ENCODE measurements around the gene GPR62.

The GPR62 gene

GRCh38 chr3:51962854-51963530 is 7.8 kb downstream of the GPR62 start:
- POLR2A ChIA-PET = no interaction called here
- H3K4me1 ChIP-seq (ENCODE audit: control extremely low read depth in 1 of 4, control insufficient read depth in 4 of 4, insufficient read depth in 4 of 4, low read length in 3 of 4) = peaks cover 0 to 12% (median 8%) of the 10 kb centered on the region in 4 experiments
- no peak overlapping the region for H3K27ac ChIP-seq (ENCODE audit: insufficient read depth in 1 of 2, low read depth in 1 of 2, low read length in 2 of 2, poor library complexity in 1 of 2, severe bottlenecking in 2 of 2)
- WGBS (ENCODE audit: insufficient coverage) = 94% methylated on average over 6 of the region's 6 CpGs
- H3K9me3 ChIP-seq (ENCODE audit: control extremely low read depth in 1 of 5, control insufficient read depth in 4 of 5, insufficient read depth in 2 of 5, low read depth in 1 of 5, low read length in 4 of 5) = no peaks in the 10 kb centered on the region
- no peak overlapping the region for H3K4me3 ChIP-seq (ENCODE audit: control insufficient read depth in 1 of 7, extremely low read depth in 1 of 7, insufficient read depth in 4 of 7, low read depth in 2 of 7, low read length in 6 of 7)
- no peak for DNase-seq
- peaks cover 0 to 24% (median 0%) of the 10 kb centered on the region in 5 experiments for H3K27me3 ChIP-seq (replicated peaks in 2 of 5; ENCODE audit: control insufficient read depth in 4 of 5, insufficient read depth in 5 of 5, low read length in 4 of 5)
- no peaks in the 10 kb centered on the region for H3K36me3 ChIP-seq (ENCODE audit: control insufficient read depth in 4 of 4, insufficient read depth in 4 of 4, low read length in 3 of 4)
- CTCF ChIA-PET = interaction anchor here (0.7 to 7.2 kb wide), 5 partner anchors 9 to 20 kb away, joined by 3 to 76 read pairs (median 4); partner anchors contain the start of genes ABHD14A and ABHD14B

GRCh38 chr3:51963951-51964451 is 8.8 kb downstream of the GPR62 start:
- 86% methylated on average over 8 of the region's 12 CpGs for WGBS (ENCODE audit: insufficient coverage)
- no peak for DNase-seq
- POLR2A ChIA-PET = no interaction called here
- Histone ChIP-seq H3K4me1 (ENCODE audit: control extremely low read depth in 1 of 4, control insufficient read depth in 4 of 4, insufficient read depth in 4 of 4, low read length in 3 of 4) (peaks cover 0 to 17% (median 16%) of the 10 kb centered on the region in 4 experiments), H3K36me3 (ENCODE audit: control insufficient read depth in 4 of 4, insufficient read depth in 4 of 4, low read length in 3 of 4) (no peaks in the 10 kb centered on the region), H3K9me3 (ENCODE audit: control extremely low read depth in 1 of 5, control insufficient read depth in 4 of 5, insufficient read depth in 2 of 5, low read depth in 1 of 5, low read length in 4 of 5) (no peaks in the 10 kb centered on the region), H3K27ac (ENCODE audit: insufficient read depth in 1 of 2, low read depth in 1 of 2, low read length in 2 of 2, poor library complexity in 1 of 2, severe bottlenecking in 2 of 2) (no peak overlapping the region), H3K4me3 (ENCODE audit: control insufficient read depth in 1 of 7, extremely low read depth in 1 of 7, insufficient read depth in 4 of 7, low read depth in 2 of 7, low read length in 6 of 7) (no peak overlapping the region), H3K27me3 (replicated peaks in 2 of 5; ENCODE audit: control insufficient read depth in 4 of 5, insufficient read depth in 5 of 5, low read length in 4 of 5) (peaks cover 0 to 24% (median 0%) of the 10 kb centered on the region in 5 experiments)
- CTCF ChIA-PET = interaction anchor here (1.0 to 1.4 kb wide), 2 partner anchors 19 to 21 kb away, joined by 3 to 4 read pairs; no protein-coding TSS in a partner anchor

GRCh38 chr3:51964521-51964920 is 9.3 kb downstream of the GPR62 start:
- H3K9me3 ChIP-seq (ENCODE audit: control extremely low read depth in 1 of 5, control insufficient read depth in 4 of 5, insufficient read depth in 2 of 5, low read depth in 1 of 5, low read length in 4 of 5) = no peaks in the 10 kb centered on the region
- no CpG with 5 or more reads among the region's 4 CpGs for WGBS (ENCODE audit: insufficient coverage)
- H3K27me3 ChIP-seq (replicated peaks in 2 of 5; ENCODE audit: control insufficient read depth in 4 of 5, insufficient read depth in 5 of 5, low read length in 4 of 5) = peaks cover 0 to 23% (median 0%) of the 10 kb centered on the region in 5 experiments
- H3K36me3 ChIP-seq (ENCODE audit: control insufficient read depth in 4 of 4, insufficient read depth in 4 of 4, low read length in 3 of 4) = no peaks in the 10 kb centered on the region
- no peak overlapping the region for H3K27ac ChIP-seq (ENCODE audit: insufficient read depth in 1 of 2, low read depth in 1 of 2, low read length in 2 of 2, poor library complexity in 1 of 2, severe bottlenecking in 2 of 2)
- no peak overlapping the region for H3K4me3 ChIP-seq (ENCODE audit: control insufficient read depth in 1 of 7, extremely low read depth in 1 of 7, insufficient read depth in 4 of 7, low read depth in 2 of 7, low read length in 6 of 7)
- DNase-seq = no peak
- CTCF ChIA-PET = interaction anchor here (1.0 to 1.5 kb wide), 3 partner anchors 9 to 20 kb away, joined by 3 to 4 read pairs (median 4); partner anchors contain the start of gene ABHD14B
- POLR2A ChIA-PET = no interaction called here
- H3K4me1 ChIP-seq (ENCODE audit: control extremely low read depth in 1 of 4, control insufficient read depth in 4 of 4, insufficient read depth in 4 of 4, low read length in 3 of 4) = peaks cover 0 to 17% (median 17%) of the 10 kb centered on the region in 4 experiments

GRCh38 chr3:51966016-51966415 is 10.8 kb downstream of the GPR62 start:
- H3K27ac ChIP-seq (ENCODE audit: insufficient read depth in 1 of 2, low read depth in 1 of 2, low read length in 2 of 2, poor library complexity in 1 of 2, severe bottlenecking in 2 of 2) = no peak overlapping the region
- ChIA-PET POLR2A (interaction anchor here (0.7 kb wide), 1 partner anchor 9 kb away, joined by 4 read pairs; the partner anchor contains the start of gene ABHD14A), CTCF (interaction anchor here (1.1 to 1.5 kb wide), 3 partner anchors 8 to 11 kb away, joined by 4 read pairs; partner anchors contain the start of genes ABHD14B and GPR62)
- no peaks in the 10 kb centered on the region for H3K36me3 ChIP-seq (ENCODE audit: control insufficient read depth in 4 of 4, insufficient read depth in 4 of 4, low read length in 3 of 4)
- H3K4me1 ChIP-seq (ENCODE audit: control extremely low read depth in 1 of 4, control insufficient read depth in 4 of 4, insufficient read depth in 4 of 4, low read length in 3 of 4) = peaks cover 0 to 17% (median 17%) of the 10 kb centered on the region in 4 experiments
- no peak overlapping the region for H3K4me3 ChIP-seq (ENCODE audit: control insufficient read depth in 1 of 7, extremely low read depth in 1 of 7, insufficient read depth in 4 of 7, low read depth in 2 of 7, low read length in 6 of 7)
- DNase-seq = no peak
- WGBS (ENCODE audit: insufficient coverage) = 86% methylated on average over 1 of the region's 2 CpGs
- no peaks in the 10 kb centered on the region for H3K9me3 ChIP-seq (ENCODE audit: control extremely low read depth in 1 of 5, control insufficient read depth in 4 of 5, insufficient read depth in 2 of 5, low read depth in 1 of 5, low read length in 4 of 5)
- H3K27me3 ChIP-seq (replicated peaks in 2 of 5; ENCODE audit: control insufficient read depth in 4 of 5, insufficient read depth in 5 of 5, low read length in 4 of 5) = peaks cover 0 to 23% (median 0%) of the 10 kb centered on the region in 5 experiments

- Histone ChIP-seq H3K9me3 (ENCODE audit: control extremely low read depth in 1 of 5, control insufficient read depth in 4 of 5, insufficient read depth in 2 of 5, low read depth in 1 of 5, low read length in 4 of 5) (no peaks in the 10 kb centered on the region), H3K27ac (ENCODE audit: insufficient read depth in 1 of 2, low read depth in 1 of 2, low read length in 2 of 2, poor library complexity in 1 of 2, severe bottlenecking in 2 of 2) (no peak overlapping the region), H3K4me1 (ENCODE audit: control extremely low read depth in 1 of 4, control insufficient read depth in 4 of 4, insufficient read depth in 4 of 4, low read length in 3 of 4) (peaks cover 0 to 17% (median 17%) of the 10 kb centered on the region in 4 experiments), H3K4me3 (ENCODE audit: control insufficient read depth in 1 of 7, extremely low read depth in 1 of 7, insufficient read depth in 4 of 7, low read depth in 2 of 7, low read length in 6 of 7) (peak overlapping the region in 4 of 7 experiments; percentile 43 to 78 (median 60)), H3K36me3 (ENCODE audit: control insufficient read depth in 4 of 4, insufficient read depth in 4 of 4, low read length in 3 of 4) (no peaks in the 10 kb centered on the region), H3K27me3 (replicated peaks in 2 of 5; ENCODE audit: control insufficient read depth in 4 of 5, insufficient read depth in 5 of 5, low read length in 4 of 5) (peaks cover 0 to 23% (median 0%) of the 10 kb centered on the region in 5 experiments)
- POLR2A ChIA-PET = interaction anchor here (0.7 kb wide), 1 partner anchor 9 kb away, joined by 4 read pairs; the partner anchor contains the start of gene ABHD14A
- CTCF ChIA-PET = interaction anchor here (1.1 to 4.1 kb wide), 3 partner anchors 9 to 24 kb away, joined by 4 to 17 read pairs (median 4); partner anchors contain the start of genes GPR62, PARP3 and RRP9
- no peak for DNase-seq
- 93% methylated on average over 4 of the region's 5 CpGs for WGBS (ENCODE audit: insufficient coverage)
Observed at GRCh38 chr3:51966486-51966885, 11.3 kb downstream of the GPR62 start.

GRCh38 chr3:51966922-51967383 is 11.8 kb downstream of the GPR62 start:
- DNase-seq = no peak
- ChIA-PET CTCF (interaction anchor here (1.1 to 4.1 kb wide), 3 partner anchors 10 to 25 kb away, joined by 4 to 17 read pairs (median 4); partner anchors contain the start of genes GPR62, PARP3 and RRP9), POLR2A (interaction anchor here (0.7 kb wide), 1 partner anchor 8 kb away, joined by 4 read pairs; the partner anchor contains the start of gene ABHD14A)
- peak overlapping the region in 6 of 7 experiments; percentile 39 to 78 (median 50) for H3K4me3 ChIP-seq (ENCODE audit: control insufficient read depth in 1 of 7, extremely low read depth in 1 of 7, insufficient read depth in 4 of 7, low read depth in 2 of 7, low read length in 6 of 7)
- no peak overlapping the region for H3K27ac ChIP-seq (ENCODE audit: insufficient read depth in 1 of 2, low read depth in 1 of 2, low read length in 2 of 2, poor library complexity in 1 of 2, severe bottlenecking in 2 of 2)
- WGBS (ENCODE audit: insufficient coverage) = 9% methylated on average over 28 of the region's 33 CpGs
- H3K4me1 ChIP-seq (ENCODE audit: control extremely low read depth in 1 of 4, control insufficient read depth in 4 of 4, insufficient read depth in 4 of 4, low read length in 3 of 4) = peaks cover 0 to 17% (median 17%) of the 10 kb centered on the region in 4 experiments
- no peaks in the 10 kb centered on the region for H3K36me3 ChIP-seq (ENCODE audit: control insufficient read depth in 4 of 4, insufficient read depth in 4 of 4, low read length in 3 of 4)
- no peaks in the 10 kb centered on the region for H3K9me3 ChIP-seq (ENCODE audit: control extremely low read depth in 1 of 5, control insufficient read depth in 4 of 5, insufficient read depth in 2 of 5, low read depth in 1 of 5, low read length in 4 of 5)
- peaks cover 0 to 21% (median 0%) of the 10 kb centered on the region in 5 experiments for H3K27me3 ChIP-seq (replicated peaks in 2 of 5; ENCODE audit: control insufficient read depth in 4 of 5, insufficient read depth in 5 of 5, low read length in 4 of 5)

All from common myeloid progenitor, CD34-positive (primary cell).